HG02798 (cell line): ENCODE results near the gene XRCC4.
"Not testable (repeated sequence)": the region's sequence is repeated elsewhere in the genome, so short reads cannot be mapped to it uniquely, and the experiment has no call there.

Experiments used
- ATAC-seq: cut with Tn5 transposase; IDR thresholded peaks from one replicate; pipeline ENCODE4 v1.9.1; 2021; ENCODE audit warnings: mild to moderate bottlenecking; ENCODE audit not compliant: unreplicated experiment, poor library complexity

Gene XRCC4

GRCh38 chr5:83323557-83324180 is 246.3 kb downstream of the XRCC4 start:
- ATAC-seq, result no peak

DNA sequence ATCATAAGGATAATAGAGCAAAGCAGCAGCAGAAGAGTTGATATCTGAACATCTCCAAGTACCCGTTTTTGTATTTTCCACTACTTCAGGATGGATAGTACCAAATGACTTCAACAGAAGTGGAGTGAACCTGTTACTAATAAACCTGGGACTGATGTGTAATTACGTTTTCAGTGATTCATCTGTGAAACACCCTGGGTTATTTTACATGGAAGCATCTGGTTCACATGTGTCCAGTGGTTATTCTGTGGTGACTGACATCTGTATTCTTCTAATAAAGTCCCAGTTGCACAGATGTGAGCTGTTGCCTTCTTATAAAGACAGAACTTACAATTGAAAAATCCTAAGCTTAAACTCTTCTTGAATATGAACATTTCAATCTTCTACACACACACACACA is 254.5 kb downstream of the XRCC4 start:
- ATAC-seq, result no peak

DNA sequence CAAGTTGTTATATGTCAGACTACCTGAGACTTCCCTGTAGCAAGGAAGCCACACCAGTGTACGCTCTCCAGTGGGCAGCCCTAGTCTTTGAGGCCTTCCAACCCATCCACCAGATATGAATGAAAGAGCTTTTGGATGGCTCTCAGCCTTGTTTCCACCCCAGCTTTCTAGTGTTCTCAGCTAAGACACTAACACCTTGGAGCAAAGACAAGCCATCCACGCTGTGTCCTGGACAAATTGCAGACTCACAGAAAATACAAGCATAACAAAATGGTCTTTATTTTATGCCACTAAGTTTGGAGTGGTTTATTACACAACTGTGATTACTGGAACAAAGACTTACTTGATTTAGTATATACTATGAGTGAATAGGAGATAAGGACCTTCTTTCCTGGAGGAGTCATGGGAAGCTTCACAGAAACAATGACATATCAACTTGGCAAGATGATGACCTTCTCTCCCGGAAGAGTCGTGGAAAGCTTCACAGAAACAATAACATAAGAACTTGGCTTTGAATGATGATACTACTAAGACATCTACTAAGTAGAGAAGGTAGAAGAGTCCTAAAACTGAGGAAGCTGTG is 260.2 kb downstream of the XRCC4 start:
- ATAC-seq, result no peak

GRCh38 chr5:83340511-83340918 is 263.2 kb downstream of the XRCC4 start:
- peak; percentile 59 for ATAC-seq

DNA sequence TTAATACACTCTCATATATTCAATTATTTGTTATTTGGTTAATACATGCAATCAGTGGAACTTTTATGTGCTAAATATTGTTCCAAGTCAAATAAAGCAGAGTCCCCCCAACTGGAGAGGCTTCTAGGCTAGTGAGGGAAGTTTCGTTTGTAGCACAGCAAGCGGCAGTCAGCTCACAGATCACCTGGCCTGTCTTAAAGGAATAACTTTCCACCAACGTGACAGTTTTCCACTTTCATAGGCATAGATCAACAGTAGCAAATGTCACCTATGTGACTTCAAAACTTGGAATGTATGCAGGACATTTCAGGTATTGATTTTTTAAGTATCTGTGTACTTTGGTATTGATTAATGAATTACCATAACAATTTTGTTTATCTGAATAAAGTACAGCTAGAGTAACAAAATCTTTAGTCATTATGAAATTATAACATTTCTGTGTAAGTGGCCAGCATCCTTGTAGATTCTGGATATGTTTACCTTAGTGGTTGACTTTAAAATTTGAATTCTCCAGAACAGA is 264.5 kb downstream of the XRCC4 start:
- no peak for ATAC-seq

- no peak for ATAC-seq
Observed at GRCh38 chr5:83342465-83342864, 265.1 kb downstream of the XRCC4 start.

DNA sequence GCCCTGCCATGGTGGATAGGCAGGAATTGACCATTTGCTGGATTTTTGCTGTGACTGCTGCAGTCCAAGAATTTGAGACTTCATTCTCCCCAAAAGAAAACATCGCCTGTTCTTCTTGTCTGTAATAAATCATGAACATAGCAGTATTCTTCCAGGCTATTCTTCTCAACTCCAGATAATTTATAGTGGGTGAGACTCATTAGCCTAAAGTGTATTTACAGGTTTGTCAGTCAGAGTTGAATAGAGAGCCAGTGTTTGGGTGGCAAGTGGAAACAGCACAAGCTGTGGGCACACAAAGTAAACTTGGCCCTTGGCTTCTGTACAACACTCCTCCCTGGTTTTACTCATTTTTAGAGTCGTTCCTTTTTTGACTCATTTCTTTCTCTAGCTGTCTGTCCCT is 266.0 kb downstream of the XRCC4 start:
- no peak for ATAC-seq

- ATAC-seq, result no peak
Observed at GRCh38 chr5:83345423-83345822, 268.1 kb downstream of the XRCC4 start.

GRCh38 chr5:83348281-83348780 is 271.0 kb downstream of the XRCC4 start:
- no peak for ATAC-seq

GRCh38 chr5:83353231-83353630 is 275.9 kb downstream of the XRCC4 start:
- ATAC-seq, result no peak

DNA sequence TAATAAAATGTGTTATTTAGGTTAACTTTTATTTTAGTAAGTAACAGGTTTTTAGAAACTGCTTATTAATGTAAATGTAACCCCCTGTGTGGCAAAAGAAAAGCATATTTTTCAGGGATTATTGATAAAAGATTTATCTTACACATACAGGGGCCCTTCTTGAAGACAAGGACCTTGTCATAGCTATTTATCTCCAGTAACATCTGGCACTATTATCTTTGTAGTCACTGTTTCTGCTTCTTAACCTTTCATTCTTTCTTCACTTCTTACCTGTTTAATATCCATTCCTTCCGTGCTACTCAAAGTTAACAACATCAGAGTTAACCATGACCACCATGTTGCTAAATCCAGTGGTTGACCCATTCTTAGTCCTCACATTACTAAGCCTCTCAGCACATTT is 276.4 kb downstream of the XRCC4 start:
- no peak for ATAC-seq

DNA sequence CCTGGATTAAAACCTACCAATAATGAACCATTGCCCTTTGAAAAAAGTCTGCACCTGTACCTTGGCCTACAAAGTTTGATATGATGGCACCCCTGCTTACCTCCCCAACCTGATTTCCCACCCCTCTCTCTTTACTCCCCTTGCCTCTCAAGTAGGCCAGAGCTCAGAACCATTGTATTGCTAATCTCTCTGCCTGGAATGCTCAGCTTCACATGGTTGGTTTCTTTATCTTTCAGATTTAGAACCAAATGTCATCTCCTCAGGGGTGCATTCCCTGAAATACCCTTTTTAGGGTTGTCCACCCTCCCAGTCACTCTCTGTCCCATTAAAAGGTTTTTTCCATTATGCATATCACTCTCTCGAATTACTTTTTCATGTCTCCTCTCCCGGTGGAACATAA is 277.6 kb downstream of the XRCC4 start:
- ATAC-seq, result no peak

DNA sequence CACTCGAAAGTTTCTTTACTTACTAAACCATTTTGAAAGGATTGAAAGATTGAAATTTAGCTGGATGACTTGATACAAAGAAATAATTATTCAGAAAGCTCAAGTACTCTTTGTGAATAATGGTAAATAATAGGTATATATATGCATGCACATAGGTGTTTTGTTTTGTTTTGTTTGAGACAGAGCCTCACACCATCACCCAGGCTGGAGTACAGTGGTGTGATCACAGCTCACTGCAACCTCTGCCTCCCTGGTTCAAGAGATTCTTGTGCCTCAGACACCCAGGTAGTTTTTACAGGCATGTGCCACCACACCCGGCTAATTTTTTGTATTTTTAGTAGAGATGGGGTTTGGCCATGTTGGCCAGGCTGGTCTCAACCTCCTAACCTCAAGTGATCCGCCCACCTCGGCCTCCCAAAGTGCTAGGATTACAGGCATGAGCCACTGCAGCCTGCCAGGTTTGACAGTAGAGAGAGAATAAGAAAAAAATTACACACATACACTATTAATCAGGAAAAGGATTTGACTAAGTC is 278.2 kb downstream of the XRCC4 start:
- ATAC-seq, result not testable (repeated sequence)

GRCh38 chr5:83357621-83358231 is 280.4 kb downstream of the XRCC4 start:
- no peak for ATAC-seq

GRCh38 chr5:83360573-83360972 is 283.2 kb downstream of the XRCC4 start:
- ATAC-seq, result no peak

- no peak for ATAC-seq
Observed at GRCh38 chr5:83362526-83362925, 285.2 kb downstream of the XRCC4 start.

GRCh38 chr5:83363111-83363885 is 286.0 kb downstream of the XRCC4 start:
- no peak for ATAC-seq

DNA sequence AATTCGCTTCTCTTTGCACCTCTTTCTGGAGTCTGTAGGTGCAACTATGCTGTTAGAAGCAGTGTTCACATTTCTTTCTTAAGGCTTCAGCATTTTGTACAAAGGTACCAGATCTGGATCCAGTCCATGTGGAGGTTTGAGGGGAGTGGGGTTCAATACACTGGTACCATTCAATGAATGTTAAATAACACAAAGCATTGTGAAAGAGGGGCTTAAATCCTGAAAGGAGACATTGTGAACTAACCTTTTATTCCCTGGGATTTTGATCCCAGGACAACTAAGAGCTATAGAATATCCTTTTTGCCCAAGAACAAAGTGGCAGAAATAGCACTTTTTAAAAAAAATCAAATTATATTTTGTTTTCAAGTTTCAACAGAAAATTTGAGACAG is 286.5 kb downstream of the XRCC4 start:
- no peak for ATAC-seq

DNA sequence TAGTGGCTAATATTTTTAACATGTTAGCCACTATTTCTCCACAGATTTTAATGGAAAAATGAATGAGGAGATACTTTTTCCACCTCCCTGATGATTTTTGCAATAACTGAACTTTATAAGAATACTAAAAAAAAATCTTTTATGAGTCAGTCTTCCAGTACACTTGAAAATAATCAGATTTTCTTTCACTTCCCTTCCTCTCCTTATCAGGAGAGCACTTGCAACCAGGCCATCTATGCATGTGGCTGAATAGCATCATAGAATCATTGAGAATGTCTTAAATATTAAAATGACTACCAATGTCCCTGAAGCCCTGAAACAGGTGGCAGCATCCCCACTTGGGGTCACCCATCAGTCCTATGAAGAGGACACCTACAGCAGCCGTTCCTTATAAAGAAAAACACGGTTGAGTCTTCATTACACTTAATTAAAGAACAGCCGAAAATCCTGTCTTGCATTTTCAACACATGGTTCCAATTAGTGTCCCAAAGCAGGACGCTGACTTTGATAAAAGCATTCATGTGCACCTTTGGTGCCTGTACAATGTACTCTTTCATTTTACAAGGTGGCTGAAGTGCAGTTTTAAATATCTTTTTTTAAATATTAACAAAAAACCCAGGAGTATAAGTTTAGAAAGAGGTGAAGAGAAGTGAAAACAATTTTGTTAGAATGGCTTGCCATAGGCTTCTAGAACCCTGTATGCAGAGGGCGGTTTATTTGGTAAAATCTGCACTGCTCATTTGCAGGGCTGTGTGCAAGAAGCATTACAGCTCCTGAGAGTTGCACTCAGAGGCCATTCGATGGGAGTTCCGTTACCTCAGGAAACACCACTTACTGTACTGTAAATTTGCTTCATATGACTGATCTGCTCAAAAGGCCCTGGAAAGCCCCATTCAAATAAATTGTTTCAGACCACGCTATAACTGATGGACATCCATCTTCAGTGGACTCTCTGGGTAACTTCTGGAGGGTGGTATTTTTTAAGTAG is 287.3 kb downstream of the XRCC4 start:
- peak; percentile 75 for ATAC-seq
